GM06990 (cell line): ENCODE results near the gene YIPF3.
"Not testable (repeated sequence)": the region's sequence is repeated elsewhere in the genome, so short reads cannot be mapped to it uniquely, and the experiment has no call there.

Source experiments
- DNase-seq: peaks from one replicate; pipeline ENCODE4 v3.0.0-alpha.2; 2011; ENCODE audit not compliant: insufficient read length; ENCODE audit errors: extremely low read depth
- H3K27me3 ChIP-seq: replicated peaks from 2 replicates; pipeline ENCODE4 v1.6.0; 2011; ENCODE audit warnings: low read length; ENCODE audit not compliant: control insufficient read depth, insufficient read depth
- H3K36me3 ChIP-seq: 2 replicates; pipeline ENCODE4 v1.5.1; 2011; ENCODE audit warnings: low read length; ENCODE audit not compliant: control insufficient read depth, insufficient read depth
- H3K4me3 ChIP-seq: replicated peaks from 2 replicates; pipeline ENCODE4 v1.5.1; 2011; ENCODE audit warnings: low read depth, mild to moderate bottlenecking, control low read depth, low read length
- TF ChIP-seq, protein P1 (sequence below): IDR thresholded peaks from 2 replicates; pipeline ENCODE4 v1.5.1; 2011; ENCODE audit warnings: low read length, control low read depth, mild to moderate bottlenecking, inconsistent platforms; ENCODE audit not compliant: insufficient read depth, poor library complexity, severe bottlenecking

The YIPF3 gene

GRCh38 chr6:43468748-43469681 is 47.7 kb downstream of the YIPF3 start:
- TF ChIP-seq, protein P1, sequence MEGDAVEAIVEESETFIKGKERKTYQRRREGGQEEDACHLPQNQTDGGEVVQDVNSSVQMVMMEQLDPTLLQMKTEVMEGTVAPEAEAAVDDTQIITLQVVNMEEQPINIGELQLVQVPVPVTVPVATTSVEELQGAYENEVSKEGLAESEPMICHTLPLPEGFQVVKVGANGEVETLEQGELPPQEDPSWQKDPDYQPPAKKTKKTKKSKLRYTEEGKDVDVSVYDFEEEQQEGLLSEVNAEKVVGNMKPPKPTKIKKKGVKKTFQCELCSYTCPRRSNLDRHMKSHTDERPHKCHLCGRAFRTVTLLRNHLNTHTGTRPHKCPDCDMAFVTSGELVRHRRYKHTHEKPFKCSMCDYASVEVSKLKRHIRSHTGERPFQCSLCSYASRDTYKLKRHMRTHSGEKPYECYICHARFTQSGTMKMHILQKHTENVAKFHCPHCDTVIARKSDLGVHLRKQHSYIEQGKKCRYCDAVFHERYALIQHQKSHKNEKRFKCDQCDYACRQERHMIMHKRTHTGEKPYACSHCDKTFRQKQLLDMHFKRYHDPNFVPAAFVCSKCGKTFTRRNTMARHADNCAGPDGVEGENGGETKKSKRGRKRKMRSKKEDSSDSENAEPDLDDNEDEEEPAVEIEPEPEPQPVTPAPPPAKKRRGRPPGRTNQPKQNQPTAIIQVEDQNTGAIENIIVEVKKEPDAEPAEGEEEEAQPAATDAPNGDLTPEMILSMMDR = no peak
- Histone ChIP-seq H3K4me3 (no peak overlapping the region), H3K27me3 (no peaks in the 10 kb centered on the region), H3K36me3 (no peaks in the 10 kb centered on the region)
- DNase-seq = no peak

DNA sequence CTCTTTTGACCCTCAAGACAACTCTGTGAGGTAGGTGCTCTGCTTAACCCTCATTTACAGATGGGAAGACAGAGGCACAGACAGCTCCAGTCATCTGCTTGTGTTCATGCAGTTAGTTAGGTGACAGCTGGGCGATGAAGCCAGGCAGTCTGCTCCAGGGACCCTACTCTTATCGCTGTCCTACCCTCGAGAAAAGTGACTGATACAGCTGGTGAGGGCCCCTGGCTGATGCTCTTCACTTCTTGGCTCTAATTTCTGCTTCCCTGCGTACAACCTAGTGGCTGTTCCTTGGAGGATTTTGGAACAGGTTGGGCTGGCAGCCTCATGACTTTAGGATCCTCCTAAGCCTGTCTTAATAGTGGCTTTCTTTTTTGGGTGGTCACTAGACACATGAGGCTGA is 48.5 kb downstream of the YIPF3 start:
- TF ChIP-seq, protein P1 = no peak
- H3K4me3 ChIP-seq = no peak overlapping the region

DNA sequence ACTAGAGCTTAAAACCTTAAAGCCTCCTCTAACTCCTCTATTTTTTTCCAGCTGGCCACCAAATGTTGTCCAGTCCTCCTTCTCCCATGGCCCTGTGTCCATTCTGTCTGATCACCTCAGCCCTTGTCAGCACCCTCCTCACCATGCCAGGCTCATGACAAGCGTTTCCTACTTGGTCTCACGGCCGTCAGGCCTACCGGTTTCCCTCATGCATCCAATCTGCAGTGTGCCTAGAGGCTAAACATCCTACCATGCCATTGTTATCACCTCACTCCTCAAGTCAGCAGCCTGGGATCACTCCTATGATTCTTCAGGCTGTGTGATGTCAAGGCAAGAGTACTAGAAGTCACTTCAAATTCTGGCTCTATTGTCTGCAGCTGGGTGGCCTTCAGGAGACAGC is 49.0 kb downstream of the YIPF3 start:
- TF ChIP-seq, protein P1 = no peak
- H3K36me3 ChIP-seq = no peaks in the 10 kb centered on the region
- DNase-seq = no peak
- H3K4me3 ChIP-seq = no peak overlapping the region
- no peaks in the 10 kb centered on the region for H3K27me3 ChIP-seq

More for the DNA sequence above, 48.5 kb downstream of the YIPF3 start:
- H3K36me3 ChIP-seq = no peaks in the 10 kb centered on the region
- no peaks in the 10 kb centered on the region for H3K27me3 ChIP-seq
- DNase-seq = no peak

- not testable (repeated sequence) for H3K36me3 ChIP-seq, H3K4me3 ChIP-seq, DNase-seq, H3K27me3 ChIP-seq
Observed at GRCh38 chr6:43467265-43467664, 49.5 kb downstream of the YIPF3 start.

GRCh38 chr6:43465948-43466347 is 50.8 kb downstream of the YIPF3 start:
- Histone ChIP-seq H3K36me3 (no peaks in the 10 kb centered on the region), H3K27me3 (no peaks in the 10 kb centered on the region), H3K4me3 (no peak overlapping the region)
- TF ChIP-seq, protein P1 = no peak
- DNase-seq = no peak

- no peaks in the 10 kb centered on the region for H3K36me3 ChIP-seq
- TF ChIP-seq, protein P1 = no peak
- no peaks in the 10 kb centered on the region for H3K27me3 ChIP-seq
- H3K4me3 ChIP-seq = no peak overlapping the region
- no peak for DNase-seq
Observed at GRCh38 chr6:43464337-43464736, 52.4 kb downstream of the YIPF3 start.
